Lower leg skin (tissue), 3 donors: Measurements from ENCODE around the gene GTF2H4.

Experiments used
- POLR2A ChIP-seq, 2 donors: fragments of 450-650 bp; IDR thresholded peaks; one replicate each; pipeline ENCODE4 v1.6.1; 2016 to 2017; ENCODE audit warnings: antibody characterized with exemption in 2 of 2, mild to moderate bottlenecking in 1 of 2, moderate library complexity in 1 of 2
- TF ChIP-seq, protein P1 (sequence below), 3 donors: fragments of 450-650 bp; IDR thresholded peaks; one replicate each; pipeline ENCODE4 v1.5.1; 2016; ENCODE audit warnings: antibody characterized with exemption in 3 of 3, mild to moderate bottlenecking in 3 of 3, moderate library complexity in 2 of 3

DNA sequence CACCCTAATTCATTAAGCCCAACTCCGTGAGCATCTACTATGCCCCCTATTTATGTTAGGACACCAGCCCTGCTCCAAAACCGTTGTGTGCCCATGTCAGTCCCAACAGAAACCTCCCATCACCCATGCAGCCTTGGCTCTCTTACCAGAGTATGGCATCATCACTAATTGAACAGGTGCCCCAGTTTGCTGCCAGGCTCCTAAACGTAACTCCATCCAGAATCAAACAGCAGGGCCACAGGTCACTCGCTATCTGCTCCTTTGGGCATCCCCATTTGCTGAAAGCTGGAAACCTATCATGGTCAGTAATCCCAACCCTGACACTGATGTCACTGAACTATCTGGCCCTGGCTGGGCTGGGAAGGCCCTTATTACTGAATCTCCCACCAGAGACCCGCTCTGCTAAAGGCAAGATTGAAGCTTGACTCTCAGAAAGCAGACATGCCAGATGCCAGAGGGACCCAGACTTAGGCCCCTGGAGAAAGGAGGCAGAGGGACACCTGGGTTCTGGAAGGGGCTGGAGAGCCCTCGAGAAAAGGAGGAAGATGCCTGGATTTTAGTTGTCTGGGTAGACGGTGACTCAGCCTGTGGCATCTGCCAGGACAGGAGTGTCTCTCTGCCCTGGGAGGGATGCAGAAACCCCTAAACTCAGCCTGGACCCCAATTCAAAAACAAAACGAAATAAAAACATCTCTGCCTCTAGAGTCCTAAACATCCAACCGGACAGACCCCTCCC lies 46.8 kb downstream of the GTF2H4 start:
- TF ChIP-seq, protein P1, sequence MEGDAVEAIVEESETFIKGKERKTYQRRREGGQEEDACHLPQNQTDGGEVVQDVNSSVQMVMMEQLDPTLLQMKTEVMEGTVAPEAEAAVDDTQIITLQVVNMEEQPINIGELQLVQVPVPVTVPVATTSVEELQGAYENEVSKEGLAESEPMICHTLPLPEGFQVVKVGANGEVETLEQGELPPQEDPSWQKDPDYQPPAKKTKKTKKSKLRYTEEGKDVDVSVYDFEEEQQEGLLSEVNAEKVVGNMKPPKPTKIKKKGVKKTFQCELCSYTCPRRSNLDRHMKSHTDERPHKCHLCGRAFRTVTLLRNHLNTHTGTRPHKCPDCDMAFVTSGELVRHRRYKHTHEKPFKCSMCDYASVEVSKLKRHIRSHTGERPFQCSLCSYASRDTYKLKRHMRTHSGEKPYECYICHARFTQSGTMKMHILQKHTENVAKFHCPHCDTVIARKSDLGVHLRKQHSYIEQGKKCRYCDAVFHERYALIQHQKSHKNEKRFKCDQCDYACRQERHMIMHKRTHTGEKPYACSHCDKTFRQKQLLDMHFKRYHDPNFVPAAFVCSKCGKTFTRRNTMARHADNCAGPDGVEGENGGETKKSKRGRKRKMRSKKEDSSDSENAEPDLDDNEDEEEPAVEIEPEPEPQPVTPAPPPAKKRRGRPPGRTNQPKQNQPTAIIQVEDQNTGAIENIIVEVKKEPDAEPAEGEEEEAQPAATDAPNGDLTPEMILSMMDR (IDR thresholded peaks at IDR 0.05), result no peak
- TF ChIP-seq POLR2A (IDR thresholded peaks at IDR 0.05), result no peak
